Mammary microvascular endothelial cell (primary cell): Measurements from ENCODE around the gene MAGED4B. TPM values are rescaled to one million over a fixed set of nuclear protein-coding genes. Genes with fewer than 3 reads are reported as not detected.

ENCODE experiments used
- total RNA-seq: library from RNA; depleted of rRNA; stranded (reverse); fragments of >200 nt; gene quantifications from 2 replicates; pipeline ENCODE4 v1.2.3, GENCODE V29; 2015

Gene MAGED4B
- total RNA-seq: 9.2 and 9.8 TPM in 2 replicates

GRCh38 chrX:52068666-52069640, at the start of gene MAGED4B:
Gene MAGED4B (minus strand): TSS chrX:52069183. CDS start chrX:52068172, 1,011 bp downstream.

Other genes with a start within 250 kb of the MAGED4B start
- 77.5 and 83.8 TPM in 2 replicates for gene MAGED1, start 175.6 kb downstream of the MAGED4B start, total RNA-seq
- gene MAGED4, start 115.7 kb upstream of the MAGED4B start, total RNA-seq: 2.1 and 3.7 TPM in 2 replicates